Measurements from ENCODE around the gene TRIM2.

TRIM2 gene

GRCh38 chr4:153275380-153276276 is 71.4 kb downstream of the TRIM2 start:
- DNase-seq (ENCODE audit: low read depth): no peak

GRCh38 chr4:153276971-153277370 is 72.7 kb downstream of the TRIM2 start:
- no peak for DNase-seq (ENCODE audit: low read depth)

- no peak for DNase-seq (ENCODE audit: low read depth)
Measured at GRCh38 chr4:153281476-153281875, 77.2 kb downstream of the TRIM2 start.

GRCh38 chr4:153282023-153282422 is 77.8 kb downstream of the TRIM2 start:
- no peak for DNase-seq (ENCODE audit: low read depth)

GRCh38 chr4:153283260-153283659 is 79.0 kb downstream of the TRIM2 start:
- no peak for DNase-seq (ENCODE audit: low read depth)

- no peak for DNase-seq (ENCODE audit: low read depth)
Measured at GRCh38 chr4:153290134-153290533, 85.9 kb downstream of the TRIM2 start.

DNA sequence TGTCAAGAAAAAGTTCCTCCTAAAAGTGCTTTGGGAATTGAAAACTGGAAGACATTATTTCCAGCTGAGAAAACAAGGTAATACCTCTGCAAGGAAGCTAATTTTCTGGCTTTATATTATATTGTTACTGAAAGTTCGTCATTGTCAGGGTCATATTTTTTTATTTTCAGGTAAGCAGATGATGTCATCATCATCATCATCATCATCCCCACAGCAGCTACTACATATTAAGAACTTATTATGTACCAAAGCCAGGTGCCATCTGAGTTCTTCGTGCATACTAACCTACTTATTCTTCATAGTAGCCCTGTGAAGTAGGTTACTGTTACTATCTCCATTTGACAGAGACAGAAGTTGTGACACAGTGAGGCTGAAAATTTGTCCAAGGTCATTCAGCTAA is 87.3 kb downstream of the TRIM2 start:
- DNase-seq (ENCODE audit: low read depth): no peak

DNA sequence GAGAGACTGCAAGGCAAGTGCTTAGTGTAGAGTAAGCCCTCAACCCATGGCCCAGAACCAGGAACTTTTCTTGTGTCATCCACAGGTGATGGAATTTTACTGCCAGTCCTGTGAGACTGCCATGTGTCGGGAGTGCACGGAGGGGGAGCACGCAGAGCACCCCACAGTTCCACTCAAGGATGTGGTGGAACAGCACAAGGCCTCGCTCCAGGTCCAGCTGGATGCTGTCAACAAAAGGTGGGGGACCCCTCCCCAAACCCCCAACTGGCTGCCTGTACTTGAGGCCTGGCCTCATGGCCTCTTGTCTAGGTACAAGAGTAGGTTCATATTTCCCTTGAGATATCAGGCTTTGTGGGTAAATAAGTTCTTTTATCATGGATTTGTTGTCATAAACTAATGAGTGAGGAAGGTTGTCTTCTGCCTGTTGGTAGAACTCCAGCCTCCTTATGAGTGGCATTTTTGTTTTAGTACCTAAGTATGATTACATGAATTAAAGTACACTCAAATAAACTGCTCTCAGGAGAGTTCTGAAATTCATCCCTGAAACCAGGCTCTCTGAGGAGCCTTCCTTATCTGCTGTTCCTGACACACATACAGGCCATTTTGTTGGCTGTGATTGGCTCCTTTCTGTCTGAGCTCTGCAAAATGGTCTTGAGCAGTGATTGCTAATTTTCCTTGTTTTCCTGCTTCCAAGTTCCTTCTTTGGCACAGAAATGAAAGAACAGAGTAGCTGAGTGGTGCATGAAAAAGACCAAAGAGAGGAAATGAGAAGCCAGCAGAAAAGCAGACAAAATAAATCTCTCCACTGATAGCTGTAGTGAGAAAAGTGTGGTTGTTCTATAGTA is 88.9 kb downstream of the TRIM2 start:
- no peak for DNase-seq (ENCODE audit: low read depth)

GRCh38 chr4:153293742-153294057 is 89.5 kb downstream of the TRIM2 start:
- no peak for DNase-seq (ENCODE audit: low read depth)

GRCh38 chr4:153294631-153295030 is 90.4 kb downstream of the TRIM2 start:
- no peak for DNase-seq (ENCODE audit: low read depth)

- DNase-seq (ENCODE audit: low read depth): no peak
Measured at GRCh38 chr4:153295131-153295755, 91.0 kb downstream of the TRIM2 start.

DNA sequence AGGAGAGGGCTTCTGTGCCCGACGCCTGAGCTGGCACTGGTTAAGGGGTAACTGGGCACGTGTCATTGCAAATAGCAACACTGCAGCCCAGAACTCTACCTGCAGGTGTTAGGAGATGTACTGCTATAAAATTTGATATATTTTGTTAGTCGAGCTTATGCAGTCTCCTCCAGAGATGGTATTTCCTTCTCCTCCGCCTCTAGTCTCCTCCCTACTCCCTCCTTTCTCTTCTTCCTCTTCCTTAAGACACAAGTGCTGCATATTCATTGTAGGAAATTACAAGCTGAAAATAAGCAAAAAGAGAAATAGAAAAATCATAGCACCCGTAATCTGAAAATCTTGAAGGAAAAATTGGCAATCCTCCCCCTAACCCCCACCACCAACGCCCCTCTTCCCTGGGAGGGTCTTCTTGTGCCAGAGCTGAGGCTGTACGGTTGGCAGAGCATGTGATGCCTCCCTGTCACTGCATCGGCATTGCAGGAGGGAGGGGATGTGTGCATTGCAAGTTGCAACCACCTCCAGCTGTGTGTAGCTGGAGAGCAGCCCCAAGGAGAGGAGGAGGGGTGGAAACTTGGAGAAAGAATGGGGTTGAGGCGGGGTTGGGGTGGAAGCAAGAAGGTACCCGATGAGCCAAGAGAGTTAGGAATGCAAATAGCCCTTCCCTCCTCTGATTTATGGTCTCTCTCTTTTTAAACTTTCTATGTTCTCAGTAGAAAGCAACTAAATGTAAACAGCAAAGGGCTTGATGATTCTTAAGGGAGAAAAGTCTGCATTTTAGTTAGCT is 92.0 kb downstream of the TRIM2 start:
- DNase-seq (ENCODE audit: low read depth): peak; percentile 66

GRCh38 chr4:153297116-153297515 is 92.9 kb downstream of the TRIM2 start:
- DNase-seq (ENCODE audit: low read depth): no peak

DNA sequence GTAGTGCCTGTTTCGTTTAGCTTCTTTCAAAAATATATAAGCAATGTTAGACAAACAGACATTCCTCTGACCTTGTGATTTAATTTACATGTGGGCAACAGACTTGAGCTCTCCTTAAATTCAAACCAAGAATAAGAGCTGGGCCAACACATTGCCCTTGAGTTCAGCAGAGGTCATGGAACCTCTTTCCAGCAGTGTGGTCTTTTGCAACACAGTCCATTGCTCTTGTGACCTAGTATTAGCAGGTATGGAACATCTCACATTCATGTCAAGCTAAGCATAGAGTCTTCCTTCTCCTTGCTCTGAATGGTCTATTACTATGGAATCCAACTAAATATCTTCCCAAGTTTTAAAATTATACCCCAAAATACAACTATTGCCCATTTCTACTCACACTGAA is 106.5 kb downstream of the TRIM2 start:
- DNase-seq (ENCODE audit: low read depth): no peak

- no peak for DNase-seq (ENCODE audit: low read depth)
Measured at GRCh38 chr4:153314915-153315314, 110.7 kb downstream of the TRIM2 start.

GRCh38 chr4:153318696-153319320 is 114.6 kb downstream of the TRIM2 start:
- DNase-seq (ENCODE audit: low read depth): no peak

GRCh38 chr4:153322791-153323190 is 118.5 kb downstream of the TRIM2 start:
- no peak for DNase-seq (ENCODE audit: low read depth)

DNA sequence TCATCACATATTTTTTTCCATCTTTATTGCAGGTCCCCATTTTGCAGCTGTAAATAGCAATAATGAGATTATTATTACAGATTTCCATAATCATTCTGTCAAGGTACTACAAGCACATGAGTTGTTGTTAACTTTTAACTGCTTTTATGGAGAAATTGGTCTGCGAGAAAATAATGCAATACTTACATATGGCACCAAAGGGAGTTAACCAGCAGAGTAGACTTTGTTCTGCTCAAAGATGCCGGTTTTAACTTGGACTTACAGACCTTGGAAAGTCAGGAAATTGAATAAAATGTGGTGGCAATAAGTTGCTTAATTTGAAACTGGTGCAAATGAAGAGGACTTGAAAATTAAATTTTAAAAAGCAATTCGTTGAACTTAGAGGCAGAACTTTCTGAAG is 119.8 kb downstream of the TRIM2 start:
- DNase-seq (ENCODE audit: low read depth): no peak

GRCh38 chr4:153325558-153325957 is 121.3 kb downstream of the TRIM2 start:
- DNase-seq (ENCODE audit: low read depth): no peak

DNA sequence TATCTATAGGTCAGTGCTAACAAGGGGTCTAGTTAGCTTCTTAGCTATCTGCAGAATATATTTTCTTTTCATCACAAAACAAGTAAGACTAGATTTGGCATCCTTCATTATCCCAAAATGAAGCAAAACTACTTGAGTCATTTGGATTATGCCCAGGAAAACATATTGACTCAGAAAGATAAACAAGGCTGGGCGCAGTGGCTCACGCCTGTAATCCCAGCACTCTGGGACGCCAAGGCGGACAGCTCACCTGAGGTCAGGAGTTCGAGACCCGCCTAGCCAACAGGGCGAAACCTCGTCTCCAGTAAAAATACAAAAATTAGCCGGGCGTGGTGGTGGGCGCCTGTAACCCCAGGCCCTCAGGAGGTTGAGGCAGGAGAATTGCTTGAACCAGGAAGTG is 122.3 kb downstream of the TRIM2 start:
- DNase-seq (ENCODE audit: low read depth): no peak

DNA sequence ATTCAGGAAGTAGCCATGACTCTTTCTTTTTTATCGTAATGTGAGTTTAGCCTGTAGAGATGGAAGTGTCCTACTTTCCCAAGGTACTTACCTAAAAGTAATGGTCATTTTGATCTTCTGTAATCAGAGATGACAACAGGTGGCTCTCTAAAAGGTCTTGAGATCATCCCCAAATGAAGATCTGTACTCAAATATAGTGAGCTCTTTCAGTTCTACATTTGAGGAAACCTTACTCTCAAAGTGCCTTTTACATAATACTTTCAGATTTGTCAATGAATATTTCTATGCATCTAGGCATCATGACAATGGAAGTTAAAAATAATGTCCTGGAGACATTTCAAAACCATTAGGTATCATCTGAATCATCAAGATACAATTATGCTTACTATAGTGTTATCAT is 123.0 kb downstream of the TRIM2 start:
- no peak for DNase-seq (ENCODE audit: low read depth)

- DNase-seq (ENCODE audit: low read depth): no peak
Measured at GRCh38 chr4:153332936-153333335, 128.7 kb downstream of the TRIM2 start.

Data from GM04504 (cell line).